Endodermal cell (in vitro differentiated cells): ENCODE data around the gene STK39. TPM values are rescaled to one million over a fixed set of nuclear protein-coding genes. Genes with fewer than 3 reads are reported as not detected.

ENCODE experiments used
- DNase-seq: peaks from one replicate; pipeline ENCODE4 v3.0.0-alpha.2; 2017
- H3K27ac ChIP-seq: 2 replicates; pipeline ENCODE4 v1.5.1; 2013; ENCODE audit warnings: mild to moderate bottlenecking, low read depth, low read length, moderate library complexity
- H3K27me3 ChIP-seq: 2 replicates; pipeline ENCODE4 v1.6.1; 2013; ENCODE audit warnings: mild to moderate bottlenecking, low read length, moderate library complexity; ENCODE audit not compliant: insufficient read depth, control insufficient read depth, poor library complexity, severe bottlenecking
- H3K36me3 ChIP-seq: 2 replicates; pipeline ENCODE4 v1.7.0; 2013; ENCODE audit warnings: mild to moderate bottlenecking, low read length, moderate library complexity; ENCODE audit not compliant: control insufficient read depth, insufficient read depth
- H3K4me1 ChIP-seq: one replicate; pipeline ENCODE4 v1.7.0; 2013; ENCODE audit warnings: low read length; ENCODE audit not compliant: control insufficient read depth, insufficient read depth
- H3K4me3 ChIP-seq: 2 replicates; pipeline ENCODE4 v1.5.1; 2013; ENCODE audit warnings: mild to moderate bottlenecking, low read length, moderate library complexity
- H3K9ac ChIP-seq: 2 replicates; pipeline ENCODE4 v1.6.1; 2013; ENCODE audit warnings: mild to moderate bottlenecking, low read length, moderate library complexity; ENCODE audit not compliant: poor library complexity, severe bottlenecking; ENCODE audit errors: extremely low read depth
- H3K9me3 ChIP-seq: 2 replicates; pipeline ENCODE4 v1.6.1; 2013; ENCODE audit warnings: mild to moderate bottlenecking, low read length, moderate library complexity; ENCODE audit not compliant: control insufficient read depth
- H3K27ac Mint-ChIP-seq: 2 replicates; pipeline ENCODE4 v1.8.0; 2020; ENCODE audit warnings: mixed read lengths
- H3K27me3 Mint-ChIP-seq: 2 replicates; pipeline ENCODE4 v1.8.0; 2021; ENCODE audit warnings: mild to moderate bottlenecking, mixed read lengths; ENCODE audit not compliant: insufficient read depth
- H3K36me3 Mint-ChIP-seq: 2 replicates; pipeline ENCODE4 v1.8.0; 2020; ENCODE audit warnings: low read depth, mixed read lengths
- H3K4me1 Mint-ChIP-seq: 2 replicates; pipeline ENCODE4 v1.8.0; 2020; ENCODE audit warnings: mixed read lengths
- H3K4me3 Mint-ChIP-seq: 2 replicates; pipeline ENCODE4 v1.8.0; 2020; ENCODE audit warnings: mild to moderate bottlenecking, moderate library complexity, mixed read lengths
- H3K9me3 Mint-ChIP-seq: 2 replicates; pipeline ENCODE4 v1.8.0; 2020; ENCODE audit warnings: mild to moderate bottlenecking, mixed read lengths
- CTCF ChIP-seq: fragments of 200-600 bp; sonication (generic); conservative IDR thresholded peaks from 2 replicates; pipeline ENCODE4 v1.5.0; 2021; ENCODE audit warnings: antibody characterized with exemption, mild to moderate bottlenecking
- WGBS, 2 experiments: methylation state at CpG; one replicate each; pipeline versions ENCODE4 v1.1.5 to v1.1.7; 2013; ENCODE audit warnings: missing lambda C conversion rate in 2 of 2, mixed read lengths in 1 of 2; ENCODE audit not compliant: insufficient coverage in 1 of 2, insufficient read length in 1 of 2; 5-methylcytosine and 5-hydroxymethylcytosine counted together
- total RNA-seq, 2 donors: library from RNA; stranded (reverse); fragmentation: NEBNext Ultra II Directional in 1 of 2; extraction: Animal tissue kit (Norgen Biotek cat#: 25700) in 1 of 2; gene quantifications; 2 replicates in 1 of 2; 3 replicates in 1 of 2; pipeline ENCODE4 v1.2.1, GENCODE V29; 2021

Gene STK39
- total RNA-seq, 2 donors from 2014 or later: 22.3 to 31.5 TPM

GRCh38 chr2:168120730-168121129, 126.7 kb downstream of the STK39 start:
- no peak overlapping the region for H3K27ac ChIP-seq
- no peak overlapping the region for H3K9ac ChIP-seq
- Mint-ChIP-seq H3K36me3 (peaks cover 15% of the 10 kb centered on the region), H3K9me3 (no peaks in the 10 kb centered on the region), H3K27ac (no peak overlapping the region), H3K27me3 (no peaks in the 10 kb centered on the region), H3K4me3 (no peak overlapping the region), H3K4me1 (no peaks in the 10 kb centered on the region)
- peaks cover 7% of the 10 kb centered on the region for H3K9me3 ChIP-seq
- no peak for DNase-seq
- H3K4me3 ChIP-seq: no peak overlapping the region
- no peak for TF ChIP-seq CTCF
- peaks cover 13% of the 10 kb centered on the region for H3K36me3 ChIP-seq
- H3K4me1 ChIP-seq: no peaks in the 10 kb centered on the region
- no peaks in the 10 kb centered on the region for H3K27me3 ChIP-seq
- 89 to 100% methylated on average over 2 to 3 of the region's 3 CpGs for WGBS, 2 experiments

GRCh38 chr2:168120310-168120709, 127.1 kb downstream of the STK39 start:
- Mint-ChIP-seq H3K9me3 (no peaks in the 10 kb centered on the region), H3K27me3 (no peaks in the 10 kb centered on the region), H3K27ac (no peak overlapping the region), H3K36me3 (peaks cover 12% of the 10 kb centered on the region), H3K4me3 (no peak overlapping the region), H3K4me1 (no peaks in the 10 kb centered on the region)
- Histone ChIP-seq H3K4me3 (no peak overlapping the region), H3K27me3 (no peaks in the 10 kb centered on the region), H3K36me3 (peaks cover 13% of the 10 kb centered on the region), H3K9ac (no peak overlapping the region), H3K4me1 (no peaks in the 10 kb centered on the region), H3K9me3 (peaks cover 7% of the 10 kb centered on the region), H3K27ac (no peak overlapping the region)
- no peak for TF ChIP-seq CTCF
- 93 to 98% methylated on average over 4 of the region's 4 CpGs for WGBS, 2 experiments
- peak; percentile 50 for DNase-seq

- DNase-seq: peak; percentile 63
- Histone ChIP-seq H3K36me3 (peaks cover 13% of the 10 kb centered on the region), H3K27ac (no peak overlapping the region), H3K4me1 (no peaks in the 10 kb centered on the region), H3K9me3 (peaks cover 7% of the 10 kb centered on the region), H3K27me3 (no peaks in the 10 kb centered on the region), H3K4me3 (no peak overlapping the region), H3K9ac (no peak overlapping the region)
- Mint-ChIP-seq H3K36me3 (peaks cover 13% of the 10 kb centered on the region), H3K4me3 (no peak overlapping the region), H3K9me3 (no peaks in the 10 kb centered on the region), H3K27me3 (no peaks in the 10 kb centered on the region), H3K27ac (no peak overlapping the region), H3K4me1 (no peaks in the 10 kb centered on the region)
- peak; percentile 79 for TF ChIP-seq CTCF
- 60 to 63% methylated on average over 3 to 4 of the region's 4 CpGs for WGBS, 2 experiments
Measured at GRCh38 chr2:168119515-168120141, 127.8 kb downstream of the STK39 start.
